NCI-H748 (cell line): Measurements from ENCODE around the gene RNU7-1.

Experiments
- DNase-seq: peaks from one replicate; lab custom pipeline; 2025; ENCODE audit not compliant: unreplicated experiment; lab: John Stamatoyannopoulos, UW

The RNU7-1 gene

DNA sequence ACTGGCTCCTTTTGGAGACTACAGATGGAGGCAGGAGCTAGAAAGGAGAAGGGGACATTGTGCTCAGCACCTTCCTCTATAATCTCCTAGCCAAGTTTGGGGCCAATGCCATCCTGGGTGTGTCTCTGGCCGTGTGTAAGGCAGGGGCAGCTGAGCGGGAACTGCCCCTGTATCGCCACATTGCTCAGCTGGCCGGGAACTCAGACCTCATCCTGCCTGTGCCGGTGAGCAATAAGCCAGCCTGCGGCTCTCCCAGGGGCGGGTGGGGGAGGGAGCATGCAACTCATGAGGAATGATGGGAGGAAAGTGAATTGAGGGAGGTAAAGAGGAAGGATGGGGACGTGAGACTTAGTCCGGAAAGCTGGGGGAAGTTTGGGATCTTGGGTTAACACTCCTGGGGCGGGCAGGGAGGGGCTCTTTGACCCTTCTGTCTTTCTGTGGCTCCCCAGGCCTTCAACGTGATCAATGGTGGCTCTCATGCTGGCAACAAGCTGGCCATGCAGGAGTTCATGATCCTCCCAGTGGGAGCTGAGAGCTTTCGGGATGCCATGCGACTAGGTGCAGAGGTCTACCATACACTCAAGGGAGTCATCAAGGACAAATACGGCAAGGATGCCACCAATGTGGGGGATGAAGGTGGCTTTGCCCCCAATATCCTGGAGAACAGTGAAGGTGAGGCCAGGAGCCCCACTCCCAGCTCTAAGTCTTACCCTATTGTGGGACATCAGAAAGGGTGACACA is 26.0 kb upstream of the RNU7-1 start:
- DNase-seq, result no peak

DNA sequence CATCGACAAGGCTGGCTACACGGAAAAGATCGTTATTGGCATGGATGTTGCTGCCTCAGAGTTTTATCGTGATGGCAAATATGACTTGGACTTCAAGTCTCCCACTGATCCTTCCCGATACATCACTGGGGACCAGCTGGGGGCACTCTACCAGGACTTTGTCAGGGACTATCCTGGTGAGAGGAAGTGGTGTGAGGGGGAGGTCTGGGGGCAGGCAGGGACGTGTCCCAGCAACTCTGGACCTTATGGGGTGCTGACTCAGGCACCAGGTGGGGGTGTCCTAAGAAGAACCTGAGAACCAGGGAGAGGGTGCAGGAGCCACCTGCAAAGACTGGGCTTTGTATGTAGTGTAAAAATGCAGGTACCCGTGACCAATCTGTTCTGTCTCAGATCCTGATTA is 24.0 kb upstream of the RNU7-1 start:
- DNase-seq, result no peak

DNA sequence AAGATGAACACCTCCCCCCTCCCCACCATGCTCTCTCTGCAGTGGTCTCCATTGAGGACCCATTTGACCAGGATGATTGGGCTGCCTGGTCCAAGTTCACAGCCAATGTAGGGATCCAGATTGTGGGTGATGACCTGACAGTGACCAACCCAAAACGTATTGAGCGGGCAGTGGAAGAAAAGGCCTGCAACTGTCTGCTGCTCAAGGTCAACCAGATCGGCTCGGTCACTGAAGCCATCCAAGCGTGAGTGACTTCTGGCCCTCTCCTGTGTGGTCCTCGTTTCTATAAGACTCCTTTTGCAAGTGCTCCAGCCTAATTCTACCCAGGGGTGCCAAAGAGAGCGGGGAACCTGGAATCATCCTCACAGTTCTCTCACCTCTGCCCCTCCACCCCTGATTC is 22.1 kb upstream of the RNU7-1 start:
- DNase-seq, result no peak

DNA sequence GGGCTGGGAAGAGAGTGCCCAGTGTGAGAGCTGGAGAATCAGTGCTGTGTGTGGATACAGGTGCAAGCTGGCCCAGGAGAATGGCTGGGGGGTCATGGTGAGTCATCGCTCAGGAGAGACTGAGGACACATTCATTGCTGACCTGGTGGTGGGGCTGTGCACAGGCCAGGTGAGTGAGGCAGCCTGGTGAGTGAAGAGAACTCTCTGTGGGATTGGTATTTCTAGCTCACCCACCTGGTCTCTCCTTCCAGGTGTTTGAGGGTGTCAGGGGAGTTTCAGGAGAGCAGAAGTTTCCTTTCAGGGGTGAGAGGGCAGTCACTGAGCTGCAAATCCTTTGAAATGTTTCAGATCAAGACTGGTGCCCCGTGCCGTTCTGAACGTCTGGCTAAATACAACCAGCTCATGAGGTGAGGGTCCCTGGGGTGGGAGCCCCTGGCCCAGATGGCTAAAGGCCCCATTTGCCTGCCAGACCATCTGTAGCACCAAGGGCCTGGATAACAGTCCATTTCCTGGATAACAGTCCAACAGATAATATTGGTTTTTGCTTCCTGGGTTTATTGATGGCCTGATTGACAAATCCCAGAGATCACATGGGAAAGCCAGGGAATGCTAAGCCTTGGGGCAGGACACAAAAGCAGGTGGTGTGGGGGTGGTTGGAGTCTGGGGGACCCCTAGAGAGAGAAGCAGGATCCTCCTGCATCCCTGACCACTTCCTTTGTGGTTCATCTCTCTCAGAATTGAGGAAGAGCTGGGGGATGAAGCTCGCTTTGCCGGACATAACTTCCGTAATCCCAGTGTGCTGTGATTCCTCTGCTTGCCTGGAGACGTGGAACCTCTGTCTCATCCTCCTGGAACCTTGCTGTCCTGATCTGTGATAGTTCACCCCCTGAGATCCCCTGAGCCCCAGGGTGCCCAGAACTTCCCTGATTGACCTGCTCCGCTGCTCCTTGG is 21.3 kb upstream of the RNU7-1 start:
- DNase-seq, result no peak

DNA sequence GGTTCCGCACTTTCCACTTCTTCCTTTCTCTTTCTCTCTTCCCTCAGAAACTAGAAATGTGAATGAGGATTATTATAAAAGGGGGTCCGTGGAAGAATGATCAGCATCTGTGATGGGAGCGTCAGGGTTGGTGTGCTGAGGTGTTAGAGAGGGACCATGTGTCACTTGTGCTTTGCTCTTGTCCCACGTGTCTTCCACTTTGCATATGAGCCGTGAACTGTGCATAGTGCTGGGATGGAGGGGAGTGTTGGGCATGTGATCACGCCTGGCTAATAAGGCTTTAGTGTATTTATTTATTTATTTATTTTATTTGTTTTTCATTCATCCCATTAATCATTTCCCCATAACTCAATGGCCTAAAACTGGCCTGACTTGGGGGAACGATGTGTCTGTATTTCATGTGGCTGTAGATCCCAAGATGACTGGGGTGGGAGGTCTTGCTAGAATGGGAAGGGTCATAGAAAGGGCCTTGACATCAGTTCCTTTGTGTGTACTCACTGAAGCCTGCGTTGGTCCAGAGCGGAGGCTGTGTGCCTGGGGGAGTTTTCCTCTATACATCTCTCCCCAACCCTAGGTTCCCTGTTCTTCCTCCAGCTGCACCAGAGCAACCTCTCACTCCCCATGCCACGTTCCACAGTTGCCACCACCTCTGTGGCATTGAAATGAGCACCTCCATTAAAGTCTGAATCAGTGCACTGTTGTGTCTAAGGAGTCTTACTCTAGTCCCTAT is 20.4 kb upstream of the RNU7-1 start:
- DNase-seq, result no peak

DNA sequence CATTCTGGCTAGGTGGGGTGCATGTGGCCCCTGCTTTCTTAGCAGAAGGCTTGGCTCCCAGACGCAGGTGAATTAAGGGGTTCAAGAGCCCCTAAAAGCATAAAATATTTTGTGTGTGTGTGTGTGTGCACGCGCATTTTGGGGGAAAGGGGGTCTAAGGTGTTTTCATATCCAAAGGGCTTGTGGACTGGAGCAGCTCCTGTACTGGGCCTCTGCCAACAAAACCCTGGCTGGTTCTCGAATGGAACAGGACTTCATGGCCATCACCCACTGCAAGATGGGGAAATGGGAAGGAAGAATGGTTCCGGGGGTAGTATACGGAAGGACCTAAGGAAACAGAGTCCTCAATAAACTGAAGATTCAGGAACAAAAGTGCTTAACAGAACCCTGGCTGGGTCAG is 19.8 kb upstream of the RNU7-1 start:
- no peak for DNase-seq

DNA sequence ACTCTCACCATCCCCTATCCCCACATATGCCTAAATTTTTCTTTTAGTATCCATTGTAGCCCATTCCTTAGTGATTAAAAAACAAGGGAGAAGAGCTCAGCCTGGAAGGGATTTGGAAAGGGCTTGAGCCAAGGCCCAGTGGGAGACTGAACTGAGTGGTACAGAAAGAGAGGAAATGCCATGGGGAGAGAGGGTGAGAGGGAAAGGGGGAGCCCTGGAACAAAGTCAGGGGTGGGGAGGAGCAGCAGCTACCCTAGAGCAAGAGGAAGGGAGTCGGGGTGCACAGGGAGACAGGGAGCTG is 18.4 kb upstream of the RNU7-1 start:
- DNase-seq, result no peak

DNA sequence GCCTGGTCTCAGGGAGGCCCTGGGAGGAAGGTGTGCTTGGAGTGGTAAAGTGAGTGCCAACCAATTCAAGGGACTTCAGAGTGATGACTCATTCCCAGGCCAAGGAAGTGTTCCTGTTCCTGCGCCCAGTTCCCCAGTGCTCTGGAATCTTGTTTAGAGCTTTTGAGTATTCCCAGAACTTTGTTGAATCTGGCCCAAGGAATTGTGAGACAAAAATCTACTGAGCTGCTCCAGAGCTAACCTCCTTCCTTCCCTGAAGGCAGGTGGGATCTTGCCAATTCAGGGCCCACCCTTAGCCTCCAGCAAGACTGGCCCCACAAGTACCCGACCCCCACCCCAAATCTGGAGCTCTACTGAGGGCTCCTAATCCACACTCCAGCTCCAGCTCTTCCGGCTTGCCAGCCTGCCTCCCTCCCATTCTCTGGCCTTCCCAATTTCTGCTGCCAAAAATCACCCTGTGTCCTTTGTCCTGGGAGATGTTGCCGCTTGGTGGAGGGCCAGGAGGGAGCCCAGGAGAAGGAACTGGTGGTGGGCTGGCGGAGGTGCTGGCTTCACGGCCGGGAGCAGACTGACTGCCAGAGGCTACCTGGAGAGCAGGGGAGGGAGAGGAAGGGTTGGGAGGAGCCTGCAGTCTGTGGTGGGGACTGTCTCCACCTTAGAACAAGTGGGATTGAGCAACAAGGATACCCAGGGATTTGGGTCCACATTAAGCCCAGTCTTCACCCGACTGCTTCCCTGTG is 17.9 kb upstream of the RNU7-1 start:
- no peak for DNase-seq

DNA sequence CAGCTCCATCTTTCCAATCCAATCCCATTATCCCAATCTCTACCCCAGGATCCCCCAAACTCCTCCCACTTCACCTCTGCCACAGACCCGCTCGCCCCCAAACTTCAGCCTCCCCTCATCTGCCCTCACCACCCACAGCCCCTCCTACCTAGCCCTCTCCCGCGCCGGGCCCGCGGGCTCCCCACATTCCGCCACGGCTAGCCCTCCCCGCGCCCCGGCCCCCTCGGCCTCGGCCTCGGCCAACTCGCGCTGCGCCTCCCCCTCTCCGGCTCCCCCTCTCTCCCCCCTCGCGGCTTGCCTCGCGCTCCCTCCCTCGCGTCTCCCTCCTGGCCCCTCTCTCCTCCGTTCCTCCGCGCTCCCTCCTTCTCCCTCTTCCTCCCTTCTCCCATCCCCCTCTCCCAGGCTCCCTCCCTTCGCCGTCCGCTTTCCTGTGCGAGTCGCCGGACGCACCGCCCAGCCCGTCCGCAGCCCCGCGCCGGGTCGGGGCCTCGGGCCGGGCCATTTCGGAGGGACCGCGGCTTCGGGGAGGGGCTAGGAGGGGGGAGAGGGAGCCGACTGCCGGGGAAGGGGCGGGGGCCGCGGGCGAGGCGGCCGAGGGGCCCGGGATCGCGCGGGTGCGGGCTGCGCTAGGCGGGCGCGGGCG is 16.1 kb upstream of the RNU7-1 start, which contains the start of gene ATN1:
Gene ATN1 (plus strand): TSS at position 581 of the 643 bp plus-strand sequence. CDS start 6,043 bp downstream, outside the sequence.
- DNase-seq, result peak; percentile 60

DNA sequence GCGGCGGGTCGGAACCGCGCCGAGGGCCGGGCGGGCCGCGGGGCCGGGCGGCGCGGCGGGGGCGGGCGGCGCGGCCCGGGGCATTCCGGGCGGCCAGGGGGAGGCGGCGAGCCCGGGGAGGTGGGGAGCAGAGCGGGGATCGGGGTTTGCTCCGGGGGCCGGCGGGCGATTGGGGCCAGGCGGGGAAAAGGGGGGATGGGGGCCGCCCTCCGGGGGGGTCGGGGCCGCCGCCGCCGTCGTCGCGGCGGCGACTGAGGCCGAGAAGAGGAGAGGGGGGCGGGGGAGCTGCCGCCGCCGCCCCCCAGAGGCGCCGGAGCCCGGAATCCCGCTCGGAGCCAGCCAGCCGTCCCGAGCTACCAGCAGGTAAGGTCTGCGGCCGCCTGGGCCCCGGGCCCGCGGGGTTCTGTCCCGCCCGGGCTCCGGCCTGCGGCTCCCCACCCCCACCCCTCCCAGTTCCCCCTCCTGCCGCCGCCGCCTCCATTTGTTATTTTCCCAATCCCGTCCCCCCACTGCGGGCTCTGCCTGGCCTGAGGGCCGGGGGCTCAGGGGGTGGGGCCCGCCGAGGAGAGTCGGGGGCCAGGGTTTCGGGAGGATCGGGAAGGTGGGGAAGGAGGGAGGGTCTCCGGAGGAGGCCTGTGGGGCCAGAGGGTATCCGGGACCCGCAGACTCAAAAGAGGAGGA is 15.5 kb upstream of the RNU7-1 start:
- DNase-seq, result no peak

DNA sequence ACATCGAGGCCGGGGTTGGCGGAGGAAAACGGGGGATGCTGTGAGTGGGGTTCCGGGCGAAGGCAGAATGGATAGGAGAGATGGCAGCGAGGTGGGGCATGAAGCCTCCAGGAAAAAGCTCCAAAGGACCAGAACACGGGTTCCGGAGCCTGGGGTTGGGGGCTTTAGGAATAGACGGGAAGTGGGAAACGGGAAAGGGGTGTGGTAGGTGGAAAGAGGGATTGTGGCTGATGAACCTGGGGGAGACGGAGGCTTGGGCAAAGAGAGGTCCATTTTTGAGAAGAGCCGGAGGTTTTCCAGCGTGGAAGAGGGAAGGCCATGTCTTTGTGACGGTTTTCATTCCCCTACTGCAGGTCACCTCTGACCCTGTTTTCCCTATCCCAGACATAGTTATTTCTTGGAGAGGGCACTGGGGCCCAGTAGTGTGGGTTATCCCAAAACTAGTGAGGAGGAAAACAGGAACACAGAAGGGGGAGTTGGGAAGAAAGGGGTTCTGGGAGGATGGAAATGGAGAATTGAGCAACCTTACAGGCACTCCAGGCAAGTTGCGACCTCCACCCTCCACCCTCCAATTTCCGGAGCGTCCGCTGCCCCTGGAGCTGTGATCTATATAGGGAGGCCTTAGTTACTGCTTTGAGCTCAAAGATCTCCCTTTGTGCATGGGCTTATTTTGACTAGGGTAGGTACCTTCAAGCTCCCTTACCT is 14.8 kb upstream of the RNU7-1 start:
- DNase-seq, result no peak

DNA sequence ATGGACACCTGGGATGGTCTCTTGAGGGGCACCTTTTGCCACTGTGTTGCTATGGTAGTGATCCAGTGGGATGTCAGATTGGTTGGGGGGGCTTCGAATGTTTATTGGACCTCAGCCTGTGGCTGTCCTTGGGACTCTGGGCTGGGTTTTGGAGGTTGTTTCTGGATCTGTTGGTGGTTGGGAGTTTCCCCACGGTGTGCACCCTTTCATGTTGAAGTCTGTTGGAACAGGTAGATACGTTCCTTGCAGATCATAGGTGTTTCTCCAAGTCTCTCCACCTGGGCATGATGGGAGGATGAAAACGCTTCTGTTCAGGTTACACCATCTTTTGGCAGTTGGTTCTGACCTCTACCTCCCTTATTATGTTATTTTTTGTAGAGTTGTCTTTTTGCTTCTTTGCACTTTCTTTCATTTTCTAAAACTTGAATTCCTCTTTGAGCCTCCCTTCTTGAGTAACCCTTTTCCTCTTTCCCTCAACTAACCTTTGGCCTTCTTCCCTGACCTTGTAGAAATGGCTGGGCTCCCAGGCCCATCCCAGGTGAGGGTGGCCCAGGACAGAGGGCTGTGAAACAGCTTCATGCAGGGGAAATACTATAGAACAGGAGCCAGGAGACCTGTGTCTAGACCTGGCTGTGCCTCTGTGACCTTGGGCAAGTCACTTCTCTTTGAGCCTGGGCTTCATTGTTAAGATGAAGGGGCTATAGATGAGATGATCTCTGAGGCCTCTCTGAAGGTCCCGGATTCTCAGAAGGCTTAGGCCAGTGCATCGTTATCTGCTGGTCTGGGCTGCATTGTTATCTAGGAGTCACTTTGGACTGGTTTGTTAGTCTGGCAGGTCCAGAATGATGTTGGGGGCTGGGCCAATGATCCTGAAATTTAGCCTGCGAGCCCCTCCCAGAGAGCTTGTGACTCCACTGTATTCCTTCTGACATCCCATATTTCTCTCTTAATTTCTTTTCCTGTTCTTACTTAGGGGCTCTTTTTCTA is 13.9 kb upstream of the RNU7-1 start:
- no peak for DNase-seq

DNA sequence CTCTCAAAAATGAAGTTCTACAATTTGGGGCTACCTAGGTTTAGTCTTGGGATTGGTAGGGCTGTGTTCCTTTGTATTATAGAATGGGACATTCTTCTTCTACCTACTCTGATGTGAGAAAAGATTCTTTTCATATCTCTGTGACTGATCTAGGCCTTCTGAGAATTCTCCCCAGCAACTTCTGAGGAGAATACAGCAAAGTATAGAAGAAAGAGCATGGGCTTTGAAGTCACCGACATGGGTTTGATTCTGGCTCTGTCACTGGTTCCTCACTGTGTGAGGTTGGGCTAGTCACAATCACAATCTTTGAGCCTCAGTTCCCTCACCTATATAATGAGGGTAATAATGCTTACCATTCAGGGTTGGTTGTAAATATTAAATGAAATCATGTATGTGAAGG is 10.8 kb upstream of the RNU7-1 start:
- DNase-seq, result no peak

DNA sequence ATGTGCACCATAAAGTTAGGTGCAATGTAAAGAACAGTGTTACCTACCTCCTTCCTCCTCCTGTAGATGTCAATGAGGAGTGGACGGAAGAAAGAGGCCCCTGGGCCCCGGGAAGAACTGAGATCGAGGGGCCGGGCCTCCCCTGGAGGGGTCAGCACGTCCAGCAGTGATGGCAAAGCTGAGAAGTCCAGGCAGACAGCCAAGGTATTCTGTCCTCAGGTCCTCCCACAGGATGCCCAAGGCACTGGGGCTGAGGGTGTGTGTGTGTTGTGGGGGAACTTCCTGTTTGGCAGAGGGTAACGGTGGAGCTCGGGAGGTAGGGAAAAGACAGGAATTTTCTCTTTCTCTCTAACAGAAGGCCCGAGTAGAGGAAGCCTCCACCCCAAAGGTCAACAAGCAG is 9.5 kb upstream of the RNU7-1 start:
- DNase-seq, result no peak

DNA sequence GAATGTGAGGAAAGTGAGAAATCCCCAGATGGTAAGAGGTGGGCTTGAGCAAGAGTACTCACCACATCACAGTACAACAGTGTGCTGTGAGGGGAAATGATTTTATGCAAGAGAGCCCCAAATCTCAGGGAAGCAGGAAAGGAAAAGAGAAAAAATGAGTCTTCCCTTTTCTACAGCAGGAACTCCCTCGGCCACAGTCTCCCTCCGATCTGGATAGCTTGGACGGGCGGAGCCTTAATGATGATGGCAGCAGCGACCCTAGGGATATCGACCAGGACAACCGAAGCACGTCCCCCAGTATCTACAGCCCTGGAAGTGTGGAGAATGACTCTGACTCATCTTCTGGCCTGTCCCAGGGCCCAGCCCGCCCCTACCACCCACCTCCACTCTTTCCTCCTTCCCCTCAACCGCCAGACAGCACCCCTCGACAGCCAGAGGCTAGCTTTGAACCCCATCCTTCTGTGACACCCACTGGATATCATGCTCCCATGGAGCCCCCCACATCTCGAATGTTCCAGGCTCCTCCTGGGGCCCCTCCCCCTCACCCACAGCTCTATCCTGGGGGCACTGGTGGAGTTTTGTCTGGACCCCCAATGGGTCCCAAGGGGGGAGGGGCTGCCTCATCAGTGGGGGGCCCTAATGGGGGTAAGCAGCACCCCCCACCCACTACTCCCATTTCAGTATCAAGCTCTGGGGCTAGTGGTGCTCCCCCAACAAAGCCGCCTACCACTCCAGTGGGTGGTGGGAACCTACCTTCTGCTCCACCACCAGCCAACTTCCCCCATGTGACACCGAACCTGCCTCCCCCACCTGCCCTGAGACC is 8.0 kb upstream of the RNU7-1 start:
- DNase-seq, result no peak

DNA sequence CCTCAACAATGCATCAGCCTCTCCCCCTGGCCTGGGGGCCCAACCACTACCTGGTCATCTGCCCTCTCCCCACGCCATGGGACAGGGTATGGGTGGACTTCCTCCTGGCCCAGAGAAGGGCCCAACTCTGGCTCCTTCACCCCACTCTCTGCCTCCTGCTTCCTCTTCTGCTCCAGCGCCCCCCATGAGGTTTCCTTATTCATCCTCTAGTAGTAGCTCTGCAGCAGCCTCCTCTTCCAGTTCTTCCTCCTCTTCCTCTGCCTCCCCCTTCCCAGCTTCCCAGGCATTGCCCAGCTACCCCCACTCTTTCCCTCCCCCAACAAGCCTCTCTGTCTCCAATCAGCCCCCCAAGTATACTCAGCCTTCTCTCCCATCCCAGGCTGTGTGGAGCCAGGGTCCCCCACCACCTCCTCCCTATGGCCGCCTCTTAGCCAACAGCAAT is 7.4 kb upstream of the RNU7-1 start:
- no peak for DNase-seq
